Right forelimb (tissue), 1 donor: ENCODE measurements around the gene SLC16A9.
"Not testable (repeated sequence)": the region's sequence is repeated elsewhere in the genome, so short reads cannot be mapped to it uniquely, and the experiment has no call there.

Experiments used
- DNase-seq: peaks from one replicate; pipeline ENCODE4 v3.0.0-alpha.2; 2018

The SLC16A9 gene

DNA sequence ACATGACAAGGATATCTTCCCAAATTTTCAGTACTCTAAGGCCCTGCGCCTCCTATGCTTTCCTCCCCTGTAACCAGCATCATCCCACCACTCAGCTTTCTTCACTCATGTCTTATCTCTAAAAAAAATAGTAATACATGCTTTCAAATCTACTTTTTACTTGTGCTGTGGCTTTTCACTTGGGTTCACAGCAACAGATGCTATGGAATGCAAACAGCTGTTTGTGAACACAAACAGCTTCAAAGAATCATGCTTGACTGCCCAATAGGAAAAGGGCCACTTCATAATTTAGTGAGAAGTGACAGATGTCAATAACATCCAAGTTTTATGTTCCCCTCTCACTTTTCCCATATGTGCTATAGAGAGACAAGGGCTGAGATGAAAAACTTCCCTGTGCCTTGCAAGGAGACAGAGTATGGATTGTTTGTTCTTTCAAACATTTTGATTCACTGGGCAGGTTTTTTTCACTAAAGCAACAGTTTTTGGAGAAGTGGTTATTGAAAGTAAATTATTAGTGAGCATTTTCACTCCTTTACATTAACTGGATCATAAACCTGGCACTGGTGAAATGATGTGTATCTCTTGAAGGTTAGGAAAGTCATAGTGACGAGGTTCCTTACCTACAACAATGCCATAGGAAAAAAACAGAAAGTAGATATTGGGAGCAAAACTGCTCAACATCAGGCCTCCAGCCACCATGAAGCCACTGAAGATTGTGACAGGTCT lies 37.3 kb downstream of the SLC16A9 start:
- no peak for DNase-seq

GRCh38 chr10:59670269-59670668 lies 39.4 kb downstream of the SLC16A9 start:
- DNase-seq = no peak

DNA sequence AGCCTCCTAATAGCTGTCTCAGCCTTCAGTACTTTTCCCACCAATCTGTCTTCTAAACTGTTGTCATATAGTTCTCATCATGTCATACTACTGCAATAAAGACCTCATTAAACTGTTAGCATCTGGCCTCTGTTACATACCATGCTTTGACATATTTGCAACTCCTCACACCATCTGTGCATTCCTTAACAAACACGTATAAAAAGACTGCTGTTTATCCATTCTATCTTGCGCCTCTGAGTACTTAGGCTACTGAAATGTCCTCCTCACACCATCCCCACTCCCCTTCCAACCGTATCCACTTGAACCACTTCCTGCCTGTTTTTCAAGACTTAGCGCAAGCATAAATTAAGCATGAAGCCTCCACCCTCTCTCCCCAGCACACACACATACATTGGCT lies 41.6 kb downstream of the SLC16A9 start:
- no peak for DNase-seq

- no peak for DNase-seq
Observed at GRCh38 chr10:59666310-59666709, 43.3 kb downstream of the SLC16A9 start.

GRCh38 chr10:59663213-59663612 lies 46.4 kb downstream of the SLC16A9 start:
- not testable (repeated sequence) for DNase-seq

GRCh38 chr10:59657724-59658123 lies 51.9 kb downstream of the SLC16A9 start:
- no peak for DNase-seq

DNA sequence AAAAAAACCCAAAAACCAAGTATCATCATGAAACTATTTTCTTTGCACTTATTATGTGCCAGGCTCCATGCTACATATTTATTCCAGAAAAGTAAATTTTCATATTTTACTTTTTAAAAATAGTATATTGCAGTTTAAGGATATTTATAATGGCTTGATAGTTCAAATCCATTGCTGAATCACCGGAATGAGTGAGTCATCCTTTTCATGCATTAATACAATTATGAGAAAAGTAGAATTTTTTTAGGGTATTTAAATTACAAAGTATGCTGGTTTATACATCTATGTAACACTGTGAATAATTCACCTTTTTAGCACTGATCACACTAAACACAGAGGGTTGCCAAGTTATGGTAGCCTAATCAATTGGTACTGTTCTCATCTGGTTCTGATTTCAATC lies 54.3 kb downstream of the SLC16A9 start:
- no peak for DNase-seq

- DNase-seq = no peak
Observed at GRCh38 chr10:59654007-59654406, 55.6 kb downstream of the SLC16A9 start.

- no peak for DNase-seq
Observed at GRCh38 chr10:59651902-59652301, 57.7 kb downstream of the SLC16A9 start.

DNA sequence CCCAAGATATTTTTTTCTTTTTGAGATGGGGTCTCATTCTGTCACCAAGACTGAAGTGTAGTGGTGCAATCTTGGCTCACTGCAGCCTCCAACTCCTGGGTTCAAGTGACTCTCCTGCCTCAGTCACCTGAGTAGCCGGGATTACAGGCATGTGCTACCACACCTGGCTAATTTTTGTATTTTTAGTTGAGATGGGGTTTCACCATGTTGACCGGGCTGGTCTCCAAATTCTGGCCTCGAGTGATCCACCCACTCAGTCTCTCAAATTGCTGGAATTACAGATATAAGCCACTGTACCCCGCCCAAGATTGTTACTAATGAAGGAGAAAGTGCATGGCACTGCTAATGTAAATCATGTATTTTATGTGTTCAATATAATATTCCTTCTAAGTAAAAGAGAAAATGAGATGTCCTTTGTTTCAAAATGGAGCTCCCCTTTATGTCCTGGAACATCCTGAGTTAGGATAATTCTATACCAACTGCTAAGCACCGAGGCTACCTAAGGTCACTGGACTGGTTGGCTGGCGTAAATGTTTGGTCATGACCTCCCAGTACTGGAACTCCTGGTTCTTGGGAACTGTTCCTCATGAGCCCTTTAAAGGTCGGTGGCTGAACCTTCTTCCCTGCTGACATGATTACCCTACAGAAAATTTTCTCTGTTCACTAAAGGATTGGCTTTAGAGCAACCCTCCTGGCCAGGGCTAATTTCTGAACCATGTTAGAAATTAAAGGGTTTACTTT lies 59.9 kb downstream of the SLC16A9 start:
- no peak for DNase-seq

DNA sequence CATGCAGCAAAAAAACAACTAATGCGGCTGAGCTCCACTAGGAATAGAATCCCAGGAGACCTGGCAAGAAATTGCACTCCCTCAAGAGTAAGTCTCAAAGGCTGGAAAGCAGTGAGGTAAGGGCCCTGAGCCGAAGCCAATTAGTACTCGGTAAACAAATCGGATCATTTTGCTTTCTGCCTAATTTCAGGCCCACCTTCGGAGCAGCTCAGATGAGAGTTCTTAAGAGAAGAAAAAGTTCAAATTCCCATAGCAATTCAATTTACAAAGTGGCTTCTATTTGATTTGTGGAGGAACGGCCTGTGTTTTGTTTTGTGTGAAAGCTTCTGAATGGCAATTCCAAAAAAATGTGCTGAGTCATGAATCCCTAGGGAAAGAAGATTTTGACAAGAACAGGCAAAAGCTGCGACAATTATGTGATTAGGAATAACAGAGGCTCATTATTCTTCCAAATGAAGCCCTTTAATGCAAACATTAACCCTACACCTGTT lies 60.9 kb downstream of the SLC16A9 start:
- DNase-seq = no peak

GRCh38 chr10:59644841-59645240 lies 64.8 kb downstream of the SLC16A9 start:
- no peak for DNase-seq

- not testable (repeated sequence) for DNase-seq
Observed at GRCh38 chr10:59641688-59642087, 68.0 kb downstream of the SLC16A9 start.

- DNase-seq = no peak
Observed at GRCh38 chr10:59635502-59636290, 74.0 kb downstream of the SLC16A9 start.

DNA sequence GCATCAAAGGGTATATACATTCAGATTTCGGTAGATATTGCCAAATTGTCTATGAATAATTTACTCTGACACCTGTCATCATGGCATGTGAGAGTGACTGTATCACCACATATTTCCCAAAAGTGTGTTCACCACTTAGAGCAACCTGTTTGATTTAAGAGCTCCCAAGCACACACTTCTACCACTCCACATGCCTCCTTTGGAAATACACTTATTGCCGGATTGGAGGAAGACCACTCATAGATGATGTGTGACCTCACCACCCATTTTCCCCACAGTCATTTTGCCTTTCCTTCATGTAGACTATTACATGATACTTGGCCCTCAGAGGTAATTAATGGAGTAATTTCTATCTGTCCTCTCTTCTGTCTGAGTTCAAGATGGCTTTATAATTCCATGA lies 75.5 kb downstream of the SLC16A9 start:
- no peak for DNase-seq

DNA sequence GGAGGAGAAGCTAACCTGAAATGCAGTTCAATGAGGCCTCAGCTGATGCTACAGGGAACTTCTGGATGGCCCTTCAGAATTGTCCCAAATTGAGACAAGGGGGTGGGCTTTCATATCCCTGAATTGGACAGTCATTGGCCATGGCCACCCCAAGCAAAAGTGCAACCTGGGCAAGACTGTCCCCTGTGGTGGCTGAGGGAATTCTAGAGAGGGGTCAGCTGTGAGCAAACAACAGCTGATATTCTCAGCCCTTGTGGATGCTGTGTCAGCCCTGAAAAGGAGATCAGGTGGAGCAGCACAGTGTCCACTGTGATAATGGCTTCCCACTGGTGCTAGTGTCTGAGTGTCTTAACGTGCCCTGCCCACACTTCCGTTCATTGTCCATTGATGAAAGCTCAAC lies 76.6 kb downstream of the SLC16A9 start:
- DNase-seq = no peak

- no peak for DNase-seq
Observed at GRCh38 chr10:59631882-59632807, 77.5 kb downstream of the SLC16A9 start.

DNA sequence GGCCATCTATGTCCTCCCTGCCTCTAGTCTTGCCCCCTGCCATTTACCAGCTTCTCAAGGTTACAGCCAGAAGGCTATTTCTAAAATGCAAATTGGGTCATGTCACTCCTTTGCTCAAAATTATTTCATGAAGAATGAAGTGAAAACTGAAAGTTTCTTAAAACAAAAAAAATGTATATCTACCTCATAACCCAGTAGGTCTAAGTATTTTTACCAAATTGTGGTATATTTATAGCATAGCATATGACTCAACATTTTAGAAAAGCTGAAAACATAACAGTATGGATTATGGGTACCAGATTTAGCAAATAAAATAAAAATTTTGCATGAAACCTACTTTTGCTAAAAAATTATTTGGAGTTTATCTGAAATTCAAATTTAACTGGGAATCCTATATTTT lies 78.4 kb downstream of the SLC16A9 start:
- DNase-seq = no peak

GRCh38 chr10:59628965-59629364 lies 80.7 kb downstream of the SLC16A9 start:
- no peak for DNase-seq

- no peak for DNase-seq
Observed at GRCh38 chr10:59628456-59628855, 81.2 kb downstream of the SLC16A9 start.

- no peak for DNase-seq
Observed at GRCh38 chr10:59627366-59628018, 82.2 kb downstream of the SLC16A9 start.

- DNase-seq = no peak
Observed at GRCh38 chr10:59626523-59626869, 83.2 kb downstream of the SLC16A9 start.
